ENCODE measurements around the gene VWA8.

- TF ChIP-seq, protein P1, sequence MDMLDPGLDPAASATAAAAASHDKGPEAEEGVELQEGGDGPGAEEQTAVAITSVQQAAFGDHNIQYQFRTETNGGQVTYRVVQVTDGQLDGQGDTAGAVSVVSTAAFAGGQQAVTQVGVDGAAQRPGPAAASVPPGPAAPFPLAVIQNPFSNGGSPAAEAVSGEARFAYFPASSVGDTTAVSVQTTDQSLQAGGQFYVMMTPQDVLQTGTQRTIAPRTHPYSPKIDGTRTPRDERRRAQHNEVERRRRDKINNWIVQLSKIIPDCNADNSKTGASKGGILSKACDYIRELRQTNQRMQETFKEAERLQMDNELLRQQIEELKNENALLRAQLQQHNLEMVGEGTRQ (IDR thresholded peaks at IDR 0.05; ENCODE audit: borderline replicate concordance, low read depth, low read length), result no peak
- TF ChIP-seq USF1 (IDR thresholded peaks at IDR 0.05; ENCODE audit: borderline replicate concordance, low read depth) (no peak), PBX3 (IDR thresholded peaks at IDR 0.05) (no peak), SMC3 (IDR thresholded peaks at IDR 0.05; ENCODE audit: low read depth, low read length) (no peak), CTCF (IDR thresholded peaks at IDR 0.05) (no peak), TAF1 (IDR thresholded peaks at IDR 0.05; ENCODE audit: borderline replicate concordance, low read depth, low read length) (no peak), RAD21 (IDR thresholded peaks at IDR 0.05; ENCODE audit: low read length) (no peak), JUND (IDR thresholded peaks at IDR 0.05) (no peak), FOXM1 (IDR thresholded peaks at IDR 0.05; ENCODE audit: low read depth) (no peak), SIN3A (IDR thresholded peaks at IDR 0.05; ENCODE audit: borderline replicate concordance, low read depth, low read length) (no peak), RCOR1 (IDR thresholded peaks at IDR 0.05; ENCODE audit: low read length) (no peak), EZH2phosphoT487 (IDR thresholded peaks at IDR 0.05; ENCODE audit: borderline replicate concordance, low read depth) (no peak)
- TF ChIP-seq, protein P2, sequence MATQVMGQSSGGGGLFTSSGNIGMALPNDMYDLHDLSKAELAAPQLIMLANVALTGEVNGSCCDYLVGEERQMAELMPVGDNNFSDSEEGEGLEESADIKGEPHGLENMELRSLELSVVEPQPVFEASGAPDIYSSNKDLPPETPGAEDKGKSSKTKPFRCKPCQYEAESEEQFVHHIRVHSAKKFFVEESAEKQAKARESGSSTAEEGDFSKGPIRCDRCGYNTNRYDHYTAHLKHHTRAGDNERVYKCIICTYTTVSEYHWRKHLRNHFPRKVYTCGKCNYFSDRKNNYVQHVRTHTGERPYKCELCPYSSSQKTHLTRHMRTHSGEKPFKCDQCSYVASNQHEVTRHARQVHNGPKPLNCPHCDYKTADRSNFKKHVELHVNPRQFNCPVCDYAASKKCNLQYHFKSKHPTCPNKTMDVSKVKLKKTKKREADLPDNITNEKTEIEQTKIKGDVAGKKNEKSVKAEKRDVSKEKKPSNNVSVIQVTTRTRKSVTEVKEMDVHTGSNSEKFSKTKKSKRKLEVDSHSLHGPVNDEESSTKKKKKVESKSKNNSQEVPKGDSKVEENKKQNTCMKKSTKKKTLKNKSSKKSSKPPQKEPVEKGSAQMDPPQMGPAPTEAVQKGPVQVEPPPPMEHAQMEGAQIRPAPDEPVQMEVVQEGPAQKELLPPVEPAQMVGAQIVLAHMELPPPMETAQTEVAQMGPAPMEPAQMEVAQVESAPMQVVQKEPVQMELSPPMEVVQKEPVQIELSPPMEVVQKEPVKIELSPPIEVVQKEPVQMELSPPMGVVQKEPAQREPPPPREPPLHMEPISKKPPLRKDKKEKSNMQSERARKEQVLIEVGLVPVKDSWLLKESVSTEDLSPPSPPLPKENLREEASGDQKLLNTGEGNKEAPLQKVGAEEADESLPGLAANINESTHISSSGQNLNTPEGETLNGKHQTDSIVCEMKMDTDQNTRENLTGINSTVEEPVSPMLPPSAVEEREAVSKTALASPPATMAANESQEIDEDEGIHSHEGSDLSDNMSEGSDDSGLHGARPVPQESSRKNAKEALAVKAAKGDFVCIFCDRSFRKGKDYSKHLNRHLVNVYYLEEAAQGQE (IDR thresholded peaks at IDR 0.05; ENCODE audit: low read depth, low read length), result no peak
- TF ChIP-seq, protein P3, sequence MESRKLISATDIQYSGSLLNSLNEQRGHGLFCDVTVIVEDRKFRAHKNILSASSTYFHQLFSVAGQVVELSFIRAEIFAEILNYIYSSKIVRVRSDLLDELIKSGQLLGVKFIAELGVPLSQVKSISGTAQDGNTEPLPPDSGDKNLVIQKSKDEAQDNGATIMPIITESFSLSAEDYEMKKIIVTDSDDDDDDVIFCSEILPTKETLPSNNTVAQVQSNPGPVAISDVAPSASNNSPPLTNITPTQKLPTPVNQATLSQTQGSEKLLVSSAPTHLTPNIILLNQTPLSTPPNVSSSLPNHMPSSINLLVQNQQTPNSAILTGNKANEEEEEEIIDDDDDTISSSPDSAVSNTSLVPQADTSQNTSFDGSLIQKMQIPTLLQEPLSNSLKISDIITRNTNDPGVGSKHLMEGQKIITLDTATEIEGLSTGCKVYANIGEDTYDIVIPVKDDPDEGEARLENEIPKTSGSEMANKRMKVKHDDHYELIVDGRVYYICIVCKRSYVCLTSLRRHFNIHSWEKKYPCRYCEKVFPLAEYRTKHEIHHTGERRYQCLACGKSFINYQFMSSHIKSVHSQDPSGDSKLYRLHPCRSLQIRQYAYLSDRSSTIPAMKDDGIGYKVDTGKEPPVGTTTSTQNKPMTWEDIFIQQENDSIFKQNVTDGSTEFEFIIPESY (IDR thresholded peaks at IDR 0.05; ENCODE audit: borderline replicate concordance, low read depth), result no peak
Measured at GRCh38 chr13:41766439-41766838, 194.5 kb downstream of the VWA8 start.
